Subcutaneous adipose tissue (tissue), 4 donors: Measurements from ENCODE around the gene CIAO3. TPM values are rescaled to one million over a fixed set of nuclear protein-coding genes. Genes with fewer than 3 reads are reported as not detected.

Source experiments
- total RNA-seq, 4 donors: library from RNA; depleted of rRNA; stranded (reverse); fragments of >200 nt; gene quantifications; one replicate each; pipeline ENCODE4 v1.1.0, GENCODE V29; 2016
- TF ChIP-seq, protein P1 (sequence below): fragments of 450-650 bp; IDR thresholded peaks from one replicate; pipeline ENCODE4 v1.5.1; 2016; ENCODE audit warnings: low read depth, mild to moderate bottlenecking, control low read depth, antibody characterized with exemption, moderate library complexity

Gene CIAO3
- total RNA-seq, 4 donors from 2014 or later, result 17.6 to 39.0 (median 22.5) TPM

DNA sequence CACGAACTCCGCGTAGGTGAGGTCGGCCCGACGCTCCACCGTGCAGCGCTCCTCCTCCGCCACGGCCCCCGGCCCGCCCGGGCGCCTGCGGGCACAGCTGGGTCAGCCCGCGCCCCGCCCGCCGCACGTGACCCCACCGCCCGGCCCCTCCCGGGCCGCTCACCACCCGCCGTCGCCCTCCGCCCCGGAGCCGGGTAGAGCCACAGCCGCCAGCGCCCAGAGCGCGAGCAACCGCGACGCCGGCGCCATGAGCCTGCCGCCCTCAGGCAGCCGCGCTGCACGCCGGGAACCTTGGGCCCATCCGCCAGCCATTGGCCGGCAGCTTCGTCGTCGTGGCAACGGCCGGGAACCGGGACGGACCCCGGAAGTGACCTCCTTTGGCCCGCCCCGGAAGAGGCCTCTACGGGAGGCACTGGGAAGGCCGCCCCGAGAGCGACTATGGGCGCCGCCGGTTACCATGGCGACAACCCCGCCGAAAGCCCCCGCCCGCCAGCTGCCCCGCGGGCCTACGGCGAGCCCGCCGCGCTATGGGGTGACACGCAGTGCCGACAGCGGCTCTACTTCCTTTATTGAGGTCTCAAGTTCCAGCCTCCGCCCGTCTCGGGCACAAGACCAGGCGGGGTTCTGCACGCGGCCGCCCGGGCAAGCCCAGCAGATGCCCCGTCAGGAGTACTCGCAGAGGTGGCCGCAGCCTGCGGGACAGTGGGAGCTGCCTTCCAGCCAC is 56.6 kb downstream of the CIAO3 start, which contains the start of gene JMJD8:
Gene JMJD8 (minus strand): TSS at position 264 of the 724 bp plus-strand sequence. CDS start 15 bp downstream, at position 249.
- TF ChIP-seq, protein P1, sequence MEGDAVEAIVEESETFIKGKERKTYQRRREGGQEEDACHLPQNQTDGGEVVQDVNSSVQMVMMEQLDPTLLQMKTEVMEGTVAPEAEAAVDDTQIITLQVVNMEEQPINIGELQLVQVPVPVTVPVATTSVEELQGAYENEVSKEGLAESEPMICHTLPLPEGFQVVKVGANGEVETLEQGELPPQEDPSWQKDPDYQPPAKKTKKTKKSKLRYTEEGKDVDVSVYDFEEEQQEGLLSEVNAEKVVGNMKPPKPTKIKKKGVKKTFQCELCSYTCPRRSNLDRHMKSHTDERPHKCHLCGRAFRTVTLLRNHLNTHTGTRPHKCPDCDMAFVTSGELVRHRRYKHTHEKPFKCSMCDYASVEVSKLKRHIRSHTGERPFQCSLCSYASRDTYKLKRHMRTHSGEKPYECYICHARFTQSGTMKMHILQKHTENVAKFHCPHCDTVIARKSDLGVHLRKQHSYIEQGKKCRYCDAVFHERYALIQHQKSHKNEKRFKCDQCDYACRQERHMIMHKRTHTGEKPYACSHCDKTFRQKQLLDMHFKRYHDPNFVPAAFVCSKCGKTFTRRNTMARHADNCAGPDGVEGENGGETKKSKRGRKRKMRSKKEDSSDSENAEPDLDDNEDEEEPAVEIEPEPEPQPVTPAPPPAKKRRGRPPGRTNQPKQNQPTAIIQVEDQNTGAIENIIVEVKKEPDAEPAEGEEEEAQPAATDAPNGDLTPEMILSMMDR, result no peak

DNA sequence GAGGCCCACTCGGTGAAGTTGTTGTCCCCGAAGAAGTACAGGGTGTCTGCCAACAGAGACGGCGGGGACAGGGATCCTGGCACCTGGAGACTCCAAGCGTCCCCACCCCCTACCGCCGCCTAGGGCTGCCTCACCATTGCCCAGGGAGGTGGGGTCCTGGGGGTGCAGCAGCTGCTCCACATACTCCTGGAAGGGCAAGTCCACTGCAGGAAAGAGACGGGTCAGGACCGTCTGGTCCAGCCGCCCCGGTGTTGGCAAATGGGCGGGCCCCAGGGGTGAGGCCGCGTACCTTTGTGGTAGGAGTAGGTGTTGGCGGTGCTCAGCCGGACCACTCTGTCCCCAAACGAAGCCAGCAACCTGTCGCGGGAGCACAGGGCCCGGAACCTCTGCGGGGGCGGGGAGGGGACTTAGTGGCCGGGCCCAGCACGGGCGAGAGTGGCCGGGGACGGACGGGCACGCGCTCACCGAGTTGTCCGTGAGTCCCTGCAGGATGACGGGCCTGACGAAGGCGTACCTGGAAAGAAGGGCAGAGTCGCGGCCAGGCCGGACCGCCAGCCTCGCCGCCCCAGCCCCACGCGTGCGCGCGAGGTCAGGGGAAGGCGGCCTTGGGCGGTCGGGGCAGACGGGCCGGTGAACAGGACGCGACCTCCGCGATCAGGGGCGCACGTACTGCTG is 57.3 kb downstream of the CIAO3 start:
- TF ChIP-seq, protein P1, result no peak

DNA sequence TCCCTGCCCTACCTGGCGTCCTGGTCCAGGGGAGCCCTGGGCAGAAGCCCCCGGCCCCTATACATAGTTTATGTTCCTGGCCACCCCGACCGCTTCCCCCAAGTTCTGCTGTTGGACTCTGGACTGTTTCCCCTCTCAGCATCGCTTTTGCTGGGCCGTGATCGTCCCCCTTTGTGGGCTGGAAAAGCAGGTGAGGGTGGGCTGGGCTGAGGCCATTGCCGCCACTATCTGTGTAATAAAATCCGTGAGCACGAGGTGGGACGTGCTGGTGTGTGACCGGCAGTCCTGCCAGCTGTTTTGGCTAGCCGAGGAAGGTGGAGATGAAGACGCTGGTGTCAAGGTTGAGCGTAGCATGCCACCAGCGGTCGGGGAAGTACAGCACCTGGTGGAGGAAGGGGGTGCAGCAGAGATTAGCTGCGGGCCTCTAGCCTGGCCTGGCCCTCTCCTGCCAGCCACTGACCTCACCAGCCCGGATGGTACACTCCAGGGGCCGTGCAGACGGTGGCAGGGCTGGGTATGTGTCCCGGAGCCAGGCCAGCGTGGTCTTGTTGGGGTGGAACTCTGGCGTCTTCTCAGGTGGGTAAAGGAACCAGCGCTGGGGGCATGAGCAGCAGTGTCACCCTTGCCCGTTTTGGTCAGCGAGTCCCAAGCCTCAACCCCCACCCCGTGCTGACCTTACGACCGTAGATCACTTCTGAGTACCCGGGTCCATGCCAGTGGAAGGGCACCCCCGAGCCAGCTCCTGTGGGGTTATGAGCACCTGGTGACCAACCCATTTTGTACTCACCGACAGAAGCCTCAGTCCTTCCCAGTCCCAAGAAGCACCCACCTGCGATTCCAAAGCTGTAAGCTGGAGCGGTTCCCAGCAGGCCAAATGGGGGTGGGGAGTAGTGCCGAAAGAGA is 58.1 kb downstream of the CIAO3 start:
- TF ChIP-seq, protein P1, result no peak

DNA sequence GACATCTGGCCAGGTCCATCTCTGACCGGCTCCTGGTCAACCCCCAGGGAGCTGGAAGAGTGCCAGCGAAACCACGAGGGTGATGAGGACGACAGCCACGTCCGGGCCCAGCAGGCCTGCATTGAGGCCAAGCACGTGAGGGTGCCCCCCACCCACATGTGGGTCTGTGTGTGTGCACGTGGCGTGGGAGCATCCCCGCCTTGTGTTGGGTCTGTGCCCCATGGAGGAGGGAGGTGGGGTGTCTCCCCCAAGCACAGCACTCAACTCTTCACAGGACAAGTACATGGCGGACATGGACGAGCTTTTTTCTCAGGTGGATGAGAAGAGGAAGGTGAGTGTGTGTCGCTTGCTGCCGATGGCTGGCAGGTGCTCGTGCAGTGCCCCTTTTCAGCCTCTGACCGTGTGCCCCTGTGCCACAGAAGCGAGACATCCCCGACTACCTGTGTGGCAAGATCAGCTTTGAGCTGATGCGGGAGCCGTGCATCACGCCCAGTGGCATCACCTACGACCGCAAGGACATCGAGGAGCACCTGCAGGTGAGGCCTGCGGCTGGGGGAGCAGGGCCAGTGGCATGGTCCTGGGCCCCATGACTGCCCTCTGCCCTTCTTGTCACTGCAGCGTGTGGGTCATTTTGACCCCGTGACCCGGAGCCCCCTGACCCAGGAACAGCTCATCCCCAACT is 58.9 kb downstream of the CIAO3 start:
- TF ChIP-seq, protein P1, result no peak

DNA sequence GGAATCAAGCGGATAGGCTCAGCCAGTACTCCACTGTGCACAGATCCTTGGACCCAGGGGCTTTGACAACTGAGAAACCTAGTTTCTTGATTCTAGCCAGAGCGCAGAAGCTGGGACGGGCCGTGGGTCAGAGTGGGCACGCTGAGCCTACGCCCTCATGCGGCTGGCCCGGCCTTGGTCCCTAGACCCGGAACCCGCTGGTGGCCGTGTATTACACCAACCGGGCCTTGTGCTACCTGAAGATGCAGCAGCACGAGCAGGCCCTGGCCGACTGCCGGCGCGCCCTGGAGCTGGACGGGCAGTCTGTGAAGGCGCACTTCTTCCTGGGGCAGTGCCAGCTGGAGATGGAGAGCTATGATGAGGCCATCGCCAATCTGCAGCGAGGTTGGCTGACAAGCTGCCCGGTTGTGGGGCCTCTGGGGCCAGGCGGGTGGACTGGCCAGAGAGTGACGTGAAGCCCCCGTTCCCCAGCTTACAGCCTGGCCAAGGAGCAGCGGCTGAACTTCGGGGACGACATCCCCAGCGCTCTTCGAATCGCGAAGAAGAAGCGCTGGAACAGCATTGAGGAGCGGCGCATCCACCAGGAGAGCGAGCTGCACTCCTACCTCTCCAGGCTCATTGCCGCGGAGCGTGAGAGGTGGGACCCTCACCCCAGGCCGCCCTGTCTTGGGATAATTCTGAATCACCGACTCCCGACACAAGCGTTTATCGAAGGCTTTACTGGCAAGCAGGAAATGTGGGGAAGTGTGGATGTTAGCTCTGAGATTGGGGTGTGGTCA is 59.6 kb downstream of the CIAO3 start:
- TF ChIP-seq, protein P1, result no peak

DNA sequence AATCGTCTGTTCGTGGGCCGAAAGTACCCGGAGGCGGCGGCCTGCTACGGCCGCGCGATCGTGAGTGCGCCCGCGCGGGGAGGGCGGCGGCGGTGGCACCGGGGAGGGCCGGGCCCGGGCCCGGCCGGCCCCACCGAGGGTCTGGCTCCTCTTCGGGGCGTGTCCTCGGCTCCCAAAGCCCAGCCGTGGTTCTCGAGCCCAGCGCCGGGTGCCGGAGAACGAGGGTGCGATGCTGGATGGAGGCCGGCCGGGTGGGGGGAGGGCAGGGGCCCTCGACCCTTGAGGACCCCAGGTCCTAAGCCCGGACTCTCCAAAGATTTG is 60.2 kb downstream of the CIAO3 start:
- TF ChIP-seq, protein P1, result no peak
